ENCODE measurements around the gene ZNF662.

DNA sequence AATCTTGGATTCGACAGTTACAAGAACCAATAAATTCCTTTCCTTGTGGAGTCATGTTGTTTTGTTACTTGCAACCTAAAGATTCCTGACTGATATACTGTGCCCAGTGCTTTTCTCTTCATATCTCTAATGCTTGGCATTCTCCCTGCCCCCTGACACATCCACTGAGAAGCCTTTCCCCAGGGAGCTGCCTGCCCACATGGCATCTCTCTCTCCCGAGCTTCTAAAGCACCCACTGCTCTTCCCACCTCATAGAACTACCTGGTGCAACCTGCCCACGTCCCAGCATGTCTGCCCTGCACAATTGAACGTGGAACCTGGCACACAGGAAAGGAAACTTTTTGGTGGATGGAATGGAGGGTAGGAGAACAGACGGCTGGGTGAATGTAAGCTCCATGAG, 37.1 kb upstream of the ZNF662 start:
- TF ChIP-seq, protein P1, sequence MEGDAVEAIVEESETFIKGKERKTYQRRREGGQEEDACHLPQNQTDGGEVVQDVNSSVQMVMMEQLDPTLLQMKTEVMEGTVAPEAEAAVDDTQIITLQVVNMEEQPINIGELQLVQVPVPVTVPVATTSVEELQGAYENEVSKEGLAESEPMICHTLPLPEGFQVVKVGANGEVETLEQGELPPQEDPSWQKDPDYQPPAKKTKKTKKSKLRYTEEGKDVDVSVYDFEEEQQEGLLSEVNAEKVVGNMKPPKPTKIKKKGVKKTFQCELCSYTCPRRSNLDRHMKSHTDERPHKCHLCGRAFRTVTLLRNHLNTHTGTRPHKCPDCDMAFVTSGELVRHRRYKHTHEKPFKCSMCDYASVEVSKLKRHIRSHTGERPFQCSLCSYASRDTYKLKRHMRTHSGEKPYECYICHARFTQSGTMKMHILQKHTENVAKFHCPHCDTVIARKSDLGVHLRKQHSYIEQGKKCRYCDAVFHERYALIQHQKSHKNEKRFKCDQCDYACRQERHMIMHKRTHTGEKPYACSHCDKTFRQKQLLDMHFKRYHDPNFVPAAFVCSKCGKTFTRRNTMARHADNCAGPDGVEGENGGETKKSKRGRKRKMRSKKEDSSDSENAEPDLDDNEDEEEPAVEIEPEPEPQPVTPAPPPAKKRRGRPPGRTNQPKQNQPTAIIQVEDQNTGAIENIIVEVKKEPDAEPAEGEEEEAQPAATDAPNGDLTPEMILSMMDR (IDR thresholded peaks at IDR 0.05): no peak
- TF ChIP-seq POLR2A (IDR thresholded peaks at IDR 0.05): no peak

Data from uterus (tissue), 2 donors.